Measurements from ENCODE around the gene CYTH1.

DNA sequence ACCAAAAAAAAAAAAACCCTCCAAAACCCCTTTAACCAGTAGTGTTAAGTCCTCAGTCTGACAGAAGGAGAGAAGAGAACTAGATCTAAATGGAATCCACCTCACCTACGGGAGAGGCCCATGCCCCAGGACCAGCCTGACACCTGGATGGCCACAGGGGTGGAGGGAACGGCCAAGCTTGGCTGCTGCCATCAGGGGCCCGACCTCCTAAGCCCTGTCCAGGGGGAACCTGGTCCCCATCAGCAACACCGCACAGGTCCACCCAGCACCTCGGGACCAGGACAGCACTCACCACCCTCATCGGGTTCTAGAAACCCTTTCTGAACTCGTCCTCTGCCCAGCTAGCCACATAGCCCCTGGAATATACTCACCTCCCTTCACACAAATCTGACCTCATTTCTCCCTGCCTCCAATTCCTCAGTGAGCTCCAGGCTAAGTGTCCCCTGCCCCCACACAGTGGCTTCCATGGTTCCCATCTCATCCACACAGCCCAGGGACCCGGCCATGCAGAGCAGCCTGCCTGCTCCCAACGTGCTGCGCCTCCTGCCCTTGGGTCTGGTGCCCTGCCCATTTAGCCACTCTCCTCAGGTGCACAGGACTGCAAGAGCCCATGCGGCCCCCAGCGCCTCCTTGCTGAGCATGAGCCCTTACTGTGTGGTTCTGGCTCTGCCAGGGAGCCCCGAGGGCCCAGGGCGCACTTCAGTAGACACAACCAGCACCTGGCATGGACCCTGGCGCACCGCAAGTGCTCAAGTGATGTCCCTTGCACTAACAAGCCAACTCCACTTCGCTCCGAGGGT is 18.3 kb upstream of the CYTH1 start:
- TF ChIP-seq TARDBP (IDR thresholded peaks at IDR 0.05) (no peak), FOXK2 (IDR thresholded peaks at IDR 0.05) (no peak), FOXM1 (IDR thresholded peaks at IDR 0.05; ENCODE audit: borderline replicate concordance) (no peak), ELF4 (IDR thresholded peaks at IDR 0.05) (no peak), SP1 (IDR thresholded peaks at IDR 0.05) (no peak), ARNT (IDR thresholded peaks at IDR 0.05) (no peak), CTBP1 (IDR thresholded peaks at IDR 0.05; ENCODE audit: borderline replicate concordance) (no peak), BHLHE40 (IDR thresholded peaks at IDR 0.05; ENCODE audit: borderline replicate concordance) (no peak), ZNF384 (IDR thresholded peaks at IDR 0.05) (no peak), NFRKB (IDR thresholded peaks at IDR 0.05) (no peak), SUZ12 (IDR thresholded peaks at IDR 0.05) (no peak), FOXA1 (IDR thresholded peaks at IDR 0.05) (no peak)
- TF ChIP-seq, protein P1, sequence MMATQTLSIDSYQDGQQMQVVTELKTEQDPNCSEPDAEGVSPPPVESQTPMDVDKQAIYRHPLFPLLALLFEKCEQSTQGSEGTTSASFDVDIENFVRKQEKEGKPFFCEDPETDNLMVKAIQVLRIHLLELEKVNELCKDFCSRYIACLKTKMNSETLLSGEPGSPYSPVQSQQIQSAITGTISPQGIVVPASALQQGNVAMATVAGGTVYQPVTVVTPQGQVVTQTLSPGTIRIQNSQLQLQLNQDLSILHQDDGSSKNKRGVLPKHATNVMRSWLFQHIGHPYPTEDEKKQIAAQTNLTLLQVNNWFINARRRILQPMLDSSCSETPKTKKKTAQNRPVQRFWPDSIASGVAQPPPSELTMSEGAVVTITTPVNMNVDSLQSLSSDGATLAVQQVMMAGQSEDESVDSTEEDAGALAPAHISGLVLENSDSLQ (IDR thresholded peaks at IDR 0.05): no peak

Measured in HEK293T (cell line).